ENCODE results near the gene SMARCC2. TPM values are rescaled to one million over a fixed set of nuclear protein-coding genes. Genes with fewer than 3 reads are reported as not detected.
"Not testable (repeated sequence)": the region's sequence is repeated elsewhere in the genome, so short reads cannot be mapped to it uniquely, and the experiment has no call there.

SMARCC2 gene
- total RNA-seq, 1 donor from 2014 or later = 136 TPM

DNA sequence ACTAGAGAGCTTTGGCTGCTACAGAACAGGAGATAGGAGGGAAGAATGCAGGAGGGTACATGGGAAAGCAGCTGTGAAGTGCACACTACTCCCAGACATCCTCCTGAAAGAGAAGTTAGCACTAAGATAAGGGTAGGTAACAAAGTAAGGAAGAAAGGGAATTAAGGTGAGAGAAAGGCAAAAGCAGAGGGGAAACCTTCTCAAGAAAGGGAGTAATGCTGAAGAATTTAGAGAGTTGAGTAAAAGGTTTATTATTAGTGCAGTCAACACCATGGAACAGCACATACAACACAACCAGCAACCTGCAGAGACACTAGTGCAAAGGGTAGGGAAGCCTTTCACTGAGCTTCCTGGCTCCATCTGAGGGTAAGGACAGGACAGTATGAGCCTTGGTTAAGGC lies 15.0 kb upstream of the SMARCC2 start:
- Mint-ChIP-seq H3K27me3 (ENCODE audit: low read depth) (no peaks in the 10 kb centered on the region), H3K36me3 (ENCODE audit: low read depth) (peaks cover 25% of the 10 kb centered on the region), H3K4me1 (ENCODE audit: low read depth) (peaks cover 1% of the 10 kb centered on the region), H3K27ac (no peak overlapping the region), H3K4me3 (ENCODE audit: low read depth) (no peak overlapping the region), H3K9me3 (no peaks in the 10 kb centered on the region)
- DNase-seq (ENCODE audit: low spot score) = no peak
- intact Hi-C loops (cut with micrococcal nuclease) = no loop called here

DNA sequence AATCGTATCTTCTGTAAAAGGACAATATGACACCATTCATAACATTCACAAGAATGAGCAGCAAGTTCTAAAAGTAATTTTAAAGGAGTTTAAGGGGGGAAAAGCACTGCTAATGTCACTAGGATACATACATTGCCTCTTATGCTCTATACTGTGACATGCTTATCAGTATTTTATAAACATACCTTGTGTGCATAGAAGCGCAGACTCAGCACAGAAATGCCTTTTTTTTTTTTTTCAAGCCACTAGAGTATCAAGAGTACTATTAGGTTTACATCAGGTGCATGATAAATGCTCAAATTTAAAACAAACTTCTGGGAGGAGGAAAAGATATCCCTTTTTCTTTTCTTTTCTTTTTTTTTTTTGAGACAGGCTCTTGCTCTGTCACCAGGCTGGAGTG lies 13.6 kb upstream of the SMARCC2 start:
- no peaks in the 10 kb centered on the region for H3K9me3 Mint-ChIP-seq
- H3K27me3 Mint-ChIP-seq (ENCODE audit: low read depth) = no peaks in the 10 kb centered on the region
- peaks cover 1% of the 10 kb centered on the region for H3K4me1 Mint-ChIP-seq (ENCODE audit: low read depth)
- H3K27ac Mint-ChIP-seq = no peak overlapping the region
- intact Hi-C loops (cut with micrococcal nuclease) = no loop called here
- H3K4me3 Mint-ChIP-seq (ENCODE audit: low read depth) = no peak overlapping the region
- DNase-seq (ENCODE audit: low spot score) = no peak
- peaks cover 21% of the 10 kb centered on the region for H3K36me3 Mint-ChIP-seq (ENCODE audit: low read depth)

DNA sequence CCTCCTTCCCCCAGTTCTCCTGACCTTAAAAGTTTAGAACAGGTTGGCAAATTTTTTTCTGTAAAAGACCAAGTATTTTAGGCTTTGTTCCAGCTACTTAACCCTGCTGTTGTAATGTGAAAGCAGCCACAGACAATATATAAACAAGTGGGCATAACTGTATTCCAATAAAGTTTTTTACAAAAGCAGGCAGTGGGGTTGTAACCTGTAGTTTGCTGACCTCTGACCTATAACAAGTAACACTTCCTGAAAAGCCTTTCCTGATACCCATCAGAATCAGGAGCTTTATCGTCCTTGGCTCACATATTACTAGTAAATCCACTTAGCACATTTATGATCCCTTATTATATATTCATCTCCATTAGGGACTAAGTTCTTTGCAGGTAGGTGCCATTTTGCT lies 13.1 kb upstream of the SMARCC2 start:
- H3K36me3 Mint-ChIP-seq (ENCODE audit: low read depth) = peaks cover 16% of the 10 kb centered on the region

DNA sequence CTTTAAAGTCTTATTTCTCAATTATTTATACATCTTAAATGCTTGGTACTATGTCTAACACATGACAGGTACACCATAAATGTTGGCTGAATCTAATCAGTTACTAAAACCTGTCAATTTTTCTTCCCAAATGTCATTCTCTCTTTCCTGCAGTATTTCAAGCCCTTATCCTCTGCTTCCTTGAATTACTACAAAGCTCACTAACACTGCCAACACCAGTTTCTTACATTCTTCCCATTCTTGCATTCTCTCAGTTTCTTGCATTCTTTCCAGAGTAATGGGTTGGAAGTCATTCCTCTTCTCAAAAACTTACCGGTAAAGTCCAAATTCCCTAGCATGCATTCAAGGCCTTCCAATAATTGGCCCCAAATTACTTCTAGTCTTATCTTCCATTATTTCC lies 9.6 kb upstream of the SMARCC2 start:
- intact Hi-C loops (cut with micrococcal nuclease) = loop anchor here (10.0 kb wide), 1 partner anchor 154 kb away; the partner anchor contains the start of gene RPS26
- peaks cover 1% of the 10 kb centered on the region for H3K4me1 Mint-ChIP-seq (ENCODE audit: low read depth)
- no peaks in the 10 kb centered on the region for H3K9me3 Mint-ChIP-seq
- no peaks in the 10 kb centered on the region for H3K36me3 Mint-ChIP-seq (ENCODE audit: low read depth)
- no peak overlapping the region for H3K4me3 Mint-ChIP-seq (ENCODE audit: low read depth)
- no peak for DNase-seq (ENCODE audit: low spot score)
- no peaks in the 10 kb centered on the region for H3K27me3 Mint-ChIP-seq (ENCODE audit: low read depth)
- no peak overlapping the region for H3K27ac Mint-ChIP-seq

More for the DNA sequence above, 13.1 kb upstream of the SMARCC2 start:
- intact Hi-C loops (cut with micrococcal nuclease) = no loop called here
- no peaks in the 10 kb centered on the region for H3K9me3 Mint-ChIP-seq
- peaks cover 1% of the 10 kb centered on the region for H3K4me1 Mint-ChIP-seq (ENCODE audit: low read depth)
- no peak for DNase-seq (ENCODE audit: low spot score)
- no peak overlapping the region for H3K27ac Mint-ChIP-seq
- no peaks in the 10 kb centered on the region for H3K27me3 Mint-ChIP-seq (ENCODE audit: low read depth)
- H3K4me3 Mint-ChIP-seq (ENCODE audit: low read depth) = no peak overlapping the region

DNA sequence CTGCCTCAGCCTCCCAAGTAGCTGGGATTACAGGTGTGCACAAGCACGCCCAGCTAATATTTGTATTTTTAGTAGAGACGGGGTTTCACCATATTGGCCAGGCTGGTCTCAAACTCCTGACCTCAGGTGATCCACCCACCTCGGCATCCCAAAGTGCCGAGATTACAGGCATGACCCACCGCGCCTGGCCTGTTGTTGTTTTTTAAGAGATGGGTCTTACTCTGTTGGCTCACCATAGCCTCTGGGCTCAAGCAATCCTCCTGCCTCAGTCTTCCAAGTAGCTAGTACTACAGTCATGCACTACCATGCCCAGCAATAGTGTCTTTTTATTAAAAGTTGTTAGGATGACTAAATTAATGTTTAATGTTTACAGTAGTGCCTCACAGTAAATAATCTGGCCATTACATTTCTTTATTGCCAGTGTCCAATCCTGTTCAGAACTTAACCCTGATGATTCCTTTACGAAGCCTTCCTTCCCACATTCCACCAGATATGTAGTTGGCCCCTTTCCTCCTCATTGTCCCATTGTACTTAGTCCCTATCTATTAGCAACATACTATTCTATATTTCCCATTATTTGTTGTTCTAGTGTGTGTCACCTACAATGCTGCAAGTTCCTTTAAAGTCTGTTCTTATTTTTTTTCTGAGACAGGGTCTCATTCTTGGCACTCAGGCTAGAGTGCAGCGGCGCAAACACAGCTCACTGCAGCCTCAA lies 8.8 kb upstream of the SMARCC2 start:
- Mint-ChIP-seq H3K27me3 (ENCODE audit: low read depth) (no peaks in the 10 kb centered on the region), H3K9me3 (no peaks in the 10 kb centered on the region), H3K36me3 (ENCODE audit: low read depth) (no peaks in the 10 kb centered on the region), H3K4me3 (ENCODE audit: low read depth) (no peak overlapping the region), H3K4me1 (ENCODE audit: low read depth) (peaks cover 6% of the 10 kb centered on the region), H3K27ac (no peak overlapping the region)
- intact Hi-C loops (cut with micrococcal nuclease) = loop anchor here (10.0 kb wide), 1 partner anchor 153 kb away; the partner anchor contains the start of gene RPS26
- DNase-seq (ENCODE audit: low spot score) = no peak

DNA sequence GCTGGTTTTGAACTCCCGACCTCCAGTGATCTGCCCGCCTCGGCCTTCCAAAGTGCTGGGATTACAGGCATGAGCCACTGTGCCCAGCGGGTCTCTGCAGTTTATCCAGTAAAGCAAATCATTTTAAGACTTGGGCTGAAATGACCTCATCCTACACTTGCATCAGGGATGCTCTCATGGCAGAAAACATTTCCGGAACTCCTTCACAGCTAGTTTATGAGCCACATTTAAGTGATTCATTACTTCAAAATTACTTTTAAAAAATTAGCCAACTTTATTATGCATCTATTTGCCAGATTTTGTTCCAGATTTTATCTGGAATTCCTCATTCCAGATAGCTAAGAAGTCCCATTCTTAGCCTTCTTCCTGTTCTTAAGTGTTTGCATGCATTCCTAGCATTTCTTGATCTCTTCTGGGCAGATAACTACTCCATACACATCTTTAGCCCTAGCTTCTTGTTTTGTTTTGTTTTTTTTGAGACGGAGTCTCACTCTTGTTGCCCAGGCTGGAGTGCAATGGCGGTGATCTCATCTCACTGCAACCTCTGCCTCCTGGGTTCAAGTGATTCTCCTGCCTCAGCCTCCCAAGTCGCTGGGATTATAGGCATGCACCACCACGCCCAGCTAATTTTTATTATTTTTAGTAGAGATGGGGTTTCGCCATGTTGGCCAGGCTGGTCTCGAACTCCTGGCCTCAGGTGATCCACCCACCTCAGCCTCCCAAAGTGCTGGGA lies 7.7 kb upstream of the SMARCC2 start:
- H3K27me3 Mint-ChIP-seq (ENCODE audit: low read depth); H3K27ac Mint-ChIP-seq; H3K36me3 Mint-ChIP-seq (ENCODE audit: low read depth); DNase-seq (ENCODE audit: low spot score); H3K9me3 Mint-ChIP-seq; H3K4me3 Mint-ChIP-seq (ENCODE audit: low read depth): not testable (repeated sequence)
- peaks cover 12% of the 10 kb centered on the region for H3K4me1 Mint-ChIP-seq (ENCODE audit: low read depth)
- intact Hi-C loops (cut with micrococcal nuclease) = loop anchor here (10.0 kb wide), 1 partner anchor 152 kb away; the partner anchor contains the start of gene RPS26

DNA sequence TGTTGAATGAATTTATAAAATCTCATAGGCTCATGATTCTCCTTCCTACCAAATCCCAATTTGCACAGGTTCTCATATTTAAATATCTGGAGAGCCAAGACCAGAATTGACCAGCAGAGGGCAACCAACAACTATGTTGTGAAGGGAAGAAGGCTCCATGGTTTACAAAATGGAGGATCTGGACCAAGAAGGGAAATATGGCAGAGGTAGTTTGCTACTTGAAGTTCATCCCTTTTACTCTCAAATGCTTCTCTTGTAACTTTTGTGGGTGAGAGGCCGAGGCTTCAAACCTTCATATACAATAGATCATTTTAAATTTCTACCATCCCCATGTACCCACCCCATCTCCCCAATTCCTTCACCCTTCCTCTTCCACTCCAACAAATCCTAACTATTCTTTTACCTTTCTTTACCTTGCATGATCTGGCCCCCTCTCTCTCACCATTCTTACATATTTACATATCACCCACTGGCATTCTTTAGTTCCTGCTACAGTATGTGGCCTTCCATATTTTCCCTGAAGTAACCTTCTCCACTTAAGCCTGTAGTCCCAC lies 3.8 kb upstream of the SMARCC2 start:
- Mint-ChIP-seq H3K27me3 (ENCODE audit: low read depth) (no peaks in the 10 kb centered on the region), H3K4me1 (ENCODE audit: low read depth) (peaks cover 24% of the 10 kb centered on the region), H3K27ac (peak overlapping the region; percentile 16), H3K4me3 (ENCODE audit: low read depth) (no peak overlapping the region), H3K9me3 (no peaks in the 10 kb centered on the region), H3K36me3 (ENCODE audit: low read depth) (peaks cover 7% of the 10 kb centered on the region)
- intact Hi-C loops (cut with micrococcal nuclease) = loop anchor here (1.0 to 10.0 kb wide), 6 partner anchors 31 to 271 kb away; partner anchors contain the start of genes COQ10A, MYL6B, NABP2 and RPS26
- peak; percentile 63 for DNase-seq (ENCODE audit: low spot score)

DNA sequence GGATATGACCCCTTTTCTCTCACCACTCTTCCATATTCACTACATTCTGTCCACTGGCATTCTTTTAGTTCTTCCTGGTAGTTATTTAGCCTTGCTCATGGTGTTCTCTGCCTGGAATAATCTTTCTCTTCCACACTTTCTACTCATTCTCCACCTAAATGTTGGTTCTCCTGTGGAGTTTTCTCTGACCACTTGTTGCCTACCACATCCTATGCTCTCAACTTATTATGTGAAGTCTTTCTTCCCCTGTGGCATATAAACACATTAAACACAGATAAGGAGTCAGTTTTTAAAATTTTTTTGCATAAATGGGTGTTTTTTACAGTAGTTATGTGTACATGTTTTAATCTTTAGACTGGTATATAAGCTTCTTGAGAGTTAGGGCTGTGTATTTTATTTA lies 3.3 kb upstream of the SMARCC2 start:
- DNase-seq (ENCODE audit: low spot score) = no peak
- no peaks in the 10 kb centered on the region for H3K9me3 Mint-ChIP-seq
- H3K36me3 Mint-ChIP-seq (ENCODE audit: low read depth) = peaks cover 12% of the 10 kb centered on the region
- no peak overlapping the region for H3K4me3 Mint-ChIP-seq (ENCODE audit: low read depth)
- H3K27ac Mint-ChIP-seq = no peak overlapping the region
- intact Hi-C loops (cut with micrococcal nuclease) = loop anchor here (2.0 to 10.0 kb wide), 4 partner anchors 40 to 148 kb away; partner anchors contain the start of genes COQ10A, MYL6B and RPS26
- H3K4me1 Mint-ChIP-seq (ENCODE audit: low read depth) = peaks cover 29% of the 10 kb centered on the region
- no peaks in the 10 kb centered on the region for H3K27me3 Mint-ChIP-seq (ENCODE audit: low read depth)

DNA sequence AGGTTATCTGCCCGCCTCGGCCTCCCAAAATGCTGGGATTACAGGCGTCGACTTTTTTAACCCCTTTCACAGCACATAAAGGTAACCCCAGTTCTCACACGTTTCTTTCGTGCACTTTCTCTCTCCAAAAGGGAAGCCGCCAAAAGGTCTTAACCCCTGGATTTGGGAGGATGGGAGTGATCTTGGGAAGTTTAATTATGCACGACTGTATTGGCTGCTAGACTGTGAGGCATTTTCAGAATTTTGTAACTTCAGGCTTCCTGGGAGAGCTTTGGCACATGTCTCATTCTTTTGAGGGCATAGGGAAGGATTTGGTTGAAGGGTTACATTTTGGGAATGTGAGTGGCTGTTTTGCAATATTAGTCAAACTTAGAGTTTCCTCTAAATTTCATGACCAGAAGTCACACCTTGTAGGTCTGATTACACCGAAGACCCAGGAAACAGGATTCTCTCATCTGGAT lies 1.4 kb upstream of the SMARCC2 start:
- Mint-ChIP-seq H3K4me3 (ENCODE audit: low read depth) (peak overlapping the region; percentile 98), H3K4me1 (ENCODE audit: low read depth) (peaks cover 37% of the 10 kb centered on the region), H3K27me3 (ENCODE audit: low read depth) (no peaks in the 10 kb centered on the region), H3K36me3 (ENCODE audit: low read depth) (peaks cover 30% of the 10 kb centered on the region), H3K27ac (peak overlapping the region; percentile 98), H3K9me3 (no peaks in the 10 kb centered on the region)
- no peak for DNase-seq (ENCODE audit: low spot score)
- intact Hi-C loops (cut with micrococcal nuclease) = loop anchor here (10.0 kb wide), 1 partner anchor 146 kb away; the partner anchor contains the start of gene RPS26

DNA sequence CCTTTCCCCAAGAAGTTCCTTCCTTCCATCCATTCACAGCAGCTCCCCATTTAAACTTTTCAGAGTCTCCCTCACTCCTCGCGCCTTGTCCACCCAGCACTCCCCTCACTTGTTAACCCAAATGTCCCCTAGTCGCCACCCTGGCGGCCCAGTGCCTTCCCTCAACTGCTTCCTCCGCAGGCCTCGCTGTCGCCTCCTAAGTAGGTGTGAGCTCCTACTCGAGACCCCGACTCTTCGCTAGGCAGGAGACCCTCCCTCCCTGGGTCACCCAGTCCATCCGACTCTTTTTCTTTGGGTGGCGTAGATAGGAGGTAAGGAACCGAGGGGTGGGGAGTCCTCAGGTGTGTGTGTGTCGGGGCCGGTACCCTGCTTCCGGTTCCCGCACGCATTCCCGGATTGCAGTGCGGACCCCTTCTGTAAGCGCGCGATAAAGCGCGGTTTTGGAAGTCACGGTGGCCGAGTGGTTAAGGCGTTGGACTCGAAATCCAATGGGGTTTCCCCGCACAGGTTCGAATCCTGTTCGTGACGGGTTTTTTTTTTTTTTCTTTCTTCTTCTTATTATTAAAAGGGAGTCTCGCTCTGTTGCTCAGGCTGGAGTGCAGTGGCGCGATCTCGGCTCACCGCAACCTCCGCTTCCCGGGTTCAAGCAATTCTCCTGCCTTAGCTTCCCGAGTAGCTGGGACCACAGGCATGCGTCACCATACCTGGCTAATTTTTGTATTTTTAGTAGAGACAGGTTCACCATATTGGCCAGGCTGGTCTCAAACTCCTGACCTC lies 823 bp upstream of the SMARCC2 start:
- peak overlapping the region; percentile 98 for H3K4me3 Mint-ChIP-seq (ENCODE audit: low read depth)
- intact Hi-C loops (cut with micrococcal nuclease) = loop anchor here (1.0 to 10.0 kb wide), 5 partner anchors 31 to 145 kb away; partner anchors contain the start of genes MYL6 and RPS26
- peaks cover 38% of the 10 kb centered on the region for H3K4me1 Mint-ChIP-seq (ENCODE audit: low read depth)

DNA sequence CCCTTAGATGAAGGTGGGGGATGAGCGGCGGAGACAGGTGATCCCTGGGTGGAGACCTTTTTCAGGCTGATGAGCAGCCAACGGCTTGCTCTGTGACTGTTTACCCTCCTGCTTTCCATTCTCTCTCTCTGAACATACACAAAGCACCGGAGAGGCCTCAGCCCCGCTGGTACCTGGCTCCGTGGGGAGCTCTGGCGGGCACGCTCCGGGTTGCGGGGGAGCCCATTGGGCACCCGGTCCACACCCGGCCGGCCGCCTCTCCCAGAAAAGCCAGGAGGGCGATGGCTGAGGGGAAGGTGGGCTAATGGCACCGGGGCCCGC lies 545 bp downstream of the SMARCC2 start:
- Mint-ChIP-seq H3K4me1 (ENCODE audit: low read depth) (peaks cover 37% of the 10 kb centered on the region), H3K27me3 (ENCODE audit: low read depth) (no peaks in the 10 kb centered on the region), H3K27ac (peak overlapping the region; percentile 88), H3K36me3 (ENCODE audit: low read depth) (peaks cover 46% of the 10 kb centered on the region), H3K4me3 (ENCODE audit: low read depth) (peak overlapping the region; percentile 93), H3K9me3 (no peaks in the 10 kb centered on the region)
- DNase-seq (ENCODE audit: low spot score) = no peak
- intact Hi-C loops (cut with micrococcal nuclease) = loop anchor here (1.0 to 2.0 kb wide), 4 partner anchors 30 to 69 kb away; partner anchors contain the start of gene MYL6

More for the DNA sequence above, 823 bp upstream of the SMARCC2 start:
- Mint-ChIP-seq H3K36me3 (ENCODE audit: low read depth) (peaks cover 33% of the 10 kb centered on the region), H3K9me3 (no peaks in the 10 kb centered on the region), H3K27me3 (ENCODE audit: low read depth) (no peaks in the 10 kb centered on the region), H3K27ac (peak overlapping the region; percentile 98)
- DNase-seq (ENCODE audit: low spot score) = peak; percentile 75

DNA sequence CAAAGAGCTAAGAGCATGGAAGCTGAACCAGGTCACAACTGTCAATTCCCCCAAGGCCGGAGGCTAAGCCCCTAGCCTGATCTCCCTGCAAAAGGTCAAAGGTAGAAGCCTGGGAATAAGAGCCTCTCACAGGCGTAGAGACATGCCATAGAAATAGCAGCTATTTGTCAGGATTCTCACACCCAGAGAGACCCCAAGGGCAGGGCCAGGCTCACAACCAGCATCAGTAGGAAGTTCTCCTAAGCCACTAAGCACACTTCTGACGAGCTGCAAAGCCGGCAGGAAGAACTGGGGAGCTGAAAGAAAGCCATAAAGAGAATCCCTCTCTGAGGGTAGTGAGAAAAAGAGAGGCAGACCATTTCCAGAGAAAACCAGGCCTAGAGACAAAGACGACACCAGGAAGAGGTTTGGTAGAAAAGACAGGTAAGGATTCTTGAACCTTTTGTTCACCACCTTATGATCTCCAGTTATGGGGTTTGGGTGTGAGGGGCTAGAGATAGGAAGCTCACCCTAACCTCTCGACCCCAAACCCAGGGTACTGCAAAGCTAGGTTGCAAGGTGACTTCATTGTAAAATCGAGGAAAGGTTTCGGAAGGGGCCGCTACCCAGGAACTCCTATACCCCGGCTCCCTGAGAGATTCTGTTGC lies 1.0 kb downstream of the SMARCC2 start:
- Mint-ChIP-seq H3K27ac (peak overlapping the region; percentile 88), H3K36me3 (ENCODE audit: low read depth) (peaks cover 48% of the 10 kb centered on the region), H3K27me3 (ENCODE audit: low read depth) (no peaks in the 10 kb centered on the region), H3K4me3 (ENCODE audit: low read depth) (peak overlapping the region; percentile 93), H3K9me3 (no peaks in the 10 kb centered on the region), H3K4me1 (ENCODE audit: low read depth) (peaks cover 34% of the 10 kb centered on the region)
- no peak for DNase-seq (ENCODE audit: low spot score)
- intact Hi-C loops (cut with micrococcal nuclease) = loop anchor here (2.0 kb wide), 2 partner anchors 29 to 61 kb away; partner anchors contain the start of gene MYL6
